T-helper 2 cell treated with Interferon-gamma antibody and Interleukin-4, amounts not matched to agents 5 μg/mL and 100 μg/mL, for 36 hours (primary cell): ENCODE measurements around the gene HSPB3.
"Not testable (repeated sequence)": the region's sequence is repeated elsewhere in the genome, so short reads cannot be mapped to it uniquely, and the experiment has no call there.

Source experiments
- DNase-seq: peaks from one replicate; pipeline ENCODE4 v3.0.0; 2021; ENCODE audit warnings: low spot score
- H3K27ac Mint-ChIP-seq: one replicate; pipeline ENCODE4 v1.8.0; 2021; ENCODE audit warnings: mild to moderate bottlenecking, mixed read lengths
- H3K27me3 Mint-ChIP-seq: one replicate; pipeline ENCODE4 v1.8.0; 2021; ENCODE audit warnings: low read depth, mixed read lengths
- H3K36me3 Mint-ChIP-seq: one replicate; pipeline ENCODE4 v1.8.0; 2021; ENCODE audit warnings: low read depth, mixed read lengths
- H3K4me1 Mint-ChIP-seq: one replicate; pipeline ENCODE4 v1.8.0; 2021; ENCODE audit warnings: low read depth, mixed read lengths
- H3K4me3 Mint-ChIP-seq: one replicate; pipeline ENCODE4 v1.8.0; 2022; ENCODE audit warnings: mild to moderate bottlenecking, moderate library complexity, mixed read lengths
- H3K9me3 Mint-ChIP-seq: one replicate; pipeline ENCODE4 v1.8.0; 2021; ENCODE audit warnings: mixed read lengths

HSPB3 gene

GRCh38 chr5:54470128-54470527, 14.6 kb downstream of the HSPB3 start:
- no peak overlapping the region for H3K27ac Mint-ChIP-seq
- H3K4me1 Mint-ChIP-seq: peaks cover 5% of the 10 kb centered on the region
- H3K27me3 Mint-ChIP-seq: peaks cover 9% of the 10 kb centered on the region
- DNase-seq: no peak
- no peaks in the 10 kb centered on the region for H3K36me3 Mint-ChIP-seq
- no peak overlapping the region for H3K4me3 Mint-ChIP-seq
- no peaks in the 10 kb centered on the region for H3K9me3 Mint-ChIP-seq

GRCh38 chr5:54470677-54471076, 15.2 kb downstream of the HSPB3 start:
- Mint-ChIP-seq H3K9me3 (no peaks in the 10 kb centered on the region), H3K27ac (no peak overlapping the region), H3K4me1 (peaks cover 5% of the 10 kb centered on the region), H3K36me3 (no peaks in the 10 kb centered on the region), H3K27me3 (peaks cover 9% of the 10 kb centered on the region), H3K4me3 (no peak overlapping the region)
- DNase-seq: no peak

GRCh38 chr5:54471398-54471797, 15.9 kb downstream of the HSPB3 start:
- Mint-ChIP-seq H3K36me3 (no peaks in the 10 kb centered on the region), H3K4me1 (peaks cover 5% of the 10 kb centered on the region), H3K9me3 (no peaks in the 10 kb centered on the region), H3K4me3 (no peak overlapping the region), H3K27ac (no peak overlapping the region), H3K27me3 (peaks cover 9% of the 10 kb centered on the region)
- DNase-seq: no peak

GRCh38 chr5:54476682-54477081, 21.2 kb downstream of the HSPB3 start:
- DNase-seq: no peak
- no peak overlapping the region for H3K4me3 Mint-ChIP-seq
- no peaks in the 10 kb centered on the region for H3K9me3 Mint-ChIP-seq
- no peaks in the 10 kb centered on the region for H3K36me3 Mint-ChIP-seq
- peaks cover 6% of the 10 kb centered on the region for H3K27me3 Mint-ChIP-seq
- H3K27ac Mint-ChIP-seq: no peak overlapping the region
- H3K4me1 Mint-ChIP-seq: no peaks in the 10 kb centered on the region

- Mint-ChIP-seq H3K27ac (no peak overlapping the region), H3K27me3 (peaks cover 4% of the 10 kb centered on the region), H3K4me1 (no peaks in the 10 kb centered on the region), H3K4me3 (no peak overlapping the region), H3K9me3 (no peaks in the 10 kb centered on the region), H3K36me3 (no peaks in the 10 kb centered on the region)
- DNase-seq: no peak
Observed at GRCh38 chr5:54477941-54478478, 22.5 kb downstream of the HSPB3 start.

GRCh38 chr5:54480296-54480695, 24.8 kb downstream of the HSPB3 start:
- Mint-ChIP-seq H3K4me1 (no peaks in the 10 kb centered on the region), H3K36me3 (no peaks in the 10 kb centered on the region), H3K9me3 (no peaks in the 10 kb centered on the region), H3K27ac (no peak overlapping the region), H3K27me3 (peaks cover 4% of the 10 kb centered on the region), H3K4me3 (no peak overlapping the region)
- DNase-seq: no peak

GRCh38 chr5:54484219-54484894, 28.9 kb downstream of the HSPB3 start:
- DNase-seq: no peak
- H3K36me3 Mint-ChIP-seq: no peaks in the 10 kb centered on the region

GRCh38 chr5:54485659-54486058, 30.2 kb downstream of the HSPB3 start:
- not testable (repeated sequence) for H3K9me3 Mint-ChIP-seq, H3K36me3 Mint-ChIP-seq, DNase-seq, H3K4me3 Mint-ChIP-seq, H3K4me1 Mint-ChIP-seq, H3K27ac Mint-ChIP-seq
- peaks cover 12% of the 10 kb centered on the region for H3K27me3 Mint-ChIP-seq

More at GRCh38 chr5:54484219-54484894, 28.9 kb downstream of the HSPB3 start:
- no peaks in the 10 kb centered on the region for H3K4me1 Mint-ChIP-seq
- no peaks in the 10 kb centered on the region for H3K9me3 Mint-ChIP-seq
- peaks cover 11% of the 10 kb centered on the region for H3K27me3 Mint-ChIP-seq
- H3K27ac Mint-ChIP-seq: no peak overlapping the region
- no peak overlapping the region for H3K4me3 Mint-ChIP-seq

- H3K27ac Mint-ChIP-seq, H3K36me3 Mint-ChIP-seq: not testable (repeated sequence)
Observed at GRCh38 chr5:54489648-54489979, 34.1 kb downstream of the HSPB3 start.

GRCh38 chr5:54491326-54491725, 35.8 kb downstream of the HSPB3 start:
- Mint-ChIP-seq H3K4me3 (no peak overlapping the region), H3K4me1 (peaks cover 2% of the 10 kb centered on the region), H3K27ac (no peak overlapping the region), H3K9me3 (no peaks in the 10 kb centered on the region), H3K27me3 (peaks cover 22% of the 10 kb centered on the region), H3K36me3 (no peaks in the 10 kb centered on the region)
- DNase-seq: no peak

More at GRCh38 chr5:54489648-54489979, 34.1 kb downstream of the HSPB3 start:
- not testable (repeated sequence) for DNase-seq, H3K9me3 Mint-ChIP-seq, H3K4me3 Mint-ChIP-seq, H3K4me1 Mint-ChIP-seq
- H3K27me3 Mint-ChIP-seq: peaks cover 26% of the 10 kb centered on the region

- H3K36me3 Mint-ChIP-seq: no peaks in the 10 kb centered on the region
- peaks cover 2% of the 10 kb centered on the region for H3K4me1 Mint-ChIP-seq
- no peak overlapping the region for H3K4me3 Mint-ChIP-seq
- no peak overlapping the region for H3K27ac Mint-ChIP-seq
- no peaks in the 10 kb centered on the region for H3K9me3 Mint-ChIP-seq
- H3K27me3 Mint-ChIP-seq: peaks cover 22% of the 10 kb centered on the region
- DNase-seq: no peak
Observed at GRCh38 chr5:54492178-54492577, 36.7 kb downstream of the HSPB3 start.

- Mint-ChIP-seq H3K36me3 (no peaks in the 10 kb centered on the region), H3K4me3 (no peak overlapping the region), H3K4me1 (peaks cover 2% of the 10 kb centered on the region), H3K27ac (no peak overlapping the region), H3K27me3 (peaks cover 26% of the 10 kb centered on the region), H3K9me3 (peaks cover 15% of the 10 kb centered on the region)
- DNase-seq: no peak
Observed at GRCh38 chr5:54495027-54495426, 39.5 kb downstream of the HSPB3 start.
